Measurements from ENCODE around the gene FLNB. TPM values are rescaled to one million over a fixed set of nuclear protein-coding genes. Genes with fewer than 3 reads are reported as not detected.

Gene FLNB
- total RNA-seq, 4 donors from 2014 or later, result 265 to 345 (median 277) TPM

DNA sequence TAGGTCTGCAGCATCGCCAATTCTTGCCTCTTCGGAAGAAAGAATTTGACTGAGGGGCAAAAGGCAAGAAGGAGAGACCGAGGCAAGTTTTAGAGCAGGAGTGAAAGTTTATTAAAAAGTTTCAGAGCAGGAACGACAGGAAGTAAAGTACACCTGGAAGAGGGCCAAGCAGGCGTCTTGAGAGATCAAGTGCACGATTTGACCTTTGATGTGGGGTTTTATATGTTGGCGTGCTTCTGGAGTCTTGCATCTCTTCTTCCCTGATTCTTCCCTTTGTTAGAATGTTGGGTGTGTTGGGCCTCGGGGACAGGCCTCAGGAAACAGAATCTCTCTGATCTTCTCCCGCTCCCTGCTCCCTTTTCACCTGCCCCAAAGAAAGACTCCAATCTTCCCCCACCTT is 40.6 kb upstream of the FLNB start:
- WGBS, 2 donors, result 73% methylated on average over 9 of the region's 9 CpGs
- no peak overlapping the region for H3K27ac ChIP-seq
- no peaks in the 10 kb centered on the region for H3K36me3 ChIP-seq
- TF ChIP-seq POLR2A (IDR thresholded peaks at IDR 0.05) (no peak), EP300 (IDR thresholded peaks at IDR 0.05) (no peak)
- TF ChIP-seq, protein P1, sequence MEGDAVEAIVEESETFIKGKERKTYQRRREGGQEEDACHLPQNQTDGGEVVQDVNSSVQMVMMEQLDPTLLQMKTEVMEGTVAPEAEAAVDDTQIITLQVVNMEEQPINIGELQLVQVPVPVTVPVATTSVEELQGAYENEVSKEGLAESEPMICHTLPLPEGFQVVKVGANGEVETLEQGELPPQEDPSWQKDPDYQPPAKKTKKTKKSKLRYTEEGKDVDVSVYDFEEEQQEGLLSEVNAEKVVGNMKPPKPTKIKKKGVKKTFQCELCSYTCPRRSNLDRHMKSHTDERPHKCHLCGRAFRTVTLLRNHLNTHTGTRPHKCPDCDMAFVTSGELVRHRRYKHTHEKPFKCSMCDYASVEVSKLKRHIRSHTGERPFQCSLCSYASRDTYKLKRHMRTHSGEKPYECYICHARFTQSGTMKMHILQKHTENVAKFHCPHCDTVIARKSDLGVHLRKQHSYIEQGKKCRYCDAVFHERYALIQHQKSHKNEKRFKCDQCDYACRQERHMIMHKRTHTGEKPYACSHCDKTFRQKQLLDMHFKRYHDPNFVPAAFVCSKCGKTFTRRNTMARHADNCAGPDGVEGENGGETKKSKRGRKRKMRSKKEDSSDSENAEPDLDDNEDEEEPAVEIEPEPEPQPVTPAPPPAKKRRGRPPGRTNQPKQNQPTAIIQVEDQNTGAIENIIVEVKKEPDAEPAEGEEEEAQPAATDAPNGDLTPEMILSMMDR (IDR thresholded peaks at IDR 0.05), result no peak
- no peak for DNase-seq (ENCODE audit: low spot score in 2 of 2)
- peaks cover 0 to 8% (median 4%) of the 10 kb centered on the region in 4 donors for H3K4me1 ChIP-seq
- H3K9me3 ChIP-seq, result no peaks in the 10 kb centered on the region
- H3K27me3 ChIP-seq, result no peaks in the 10 kb centered on the region
- no peak overlapping the region for H3K4me3 ChIP-seq

DNA sequence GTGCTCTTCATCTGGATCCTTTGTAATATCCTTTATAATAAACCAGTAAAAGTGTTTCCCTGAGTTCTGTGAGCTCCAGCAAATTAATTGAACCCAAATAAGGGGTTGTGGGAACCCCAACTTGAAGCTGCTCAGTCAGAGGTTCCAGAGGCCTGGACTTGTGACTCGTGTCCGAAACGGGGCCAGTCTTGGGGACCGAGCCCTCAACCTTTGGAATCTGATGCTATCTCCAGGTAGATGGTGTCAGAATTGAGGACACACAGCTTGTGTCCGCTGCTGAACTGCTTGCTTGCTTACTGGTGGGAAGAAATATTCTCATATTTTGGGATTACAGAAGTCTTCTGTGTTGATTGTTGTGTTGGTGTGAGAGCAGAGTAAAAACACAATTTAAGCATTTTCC is 39.7 kb upstream of the FLNB start:
- Histone ChIP-seq H3K4me3 (no peak overlapping the region), H3K27me3 (no peaks in the 10 kb centered on the region), H3K9me3 (no peaks in the 10 kb centered on the region), H3K27ac (no peak overlapping the region), H3K36me3 (no peaks in the 10 kb centered on the region), H3K4me1 (peaks cover 0 to 13% (median 6%) of the 10 kb centered on the region in 4 donors)
- TF ChIP-seq POLR2A (IDR thresholded peaks at IDR 0.05) (no peak), EP300 (IDR thresholded peaks at IDR 0.05) (no peak)
- TF ChIP-seq, protein P1 (IDR thresholded peaks at IDR 0.05), result no peak
- DNase-seq (ENCODE audit: low spot score in 2 of 2), result no peak
- 94 to 95% methylated on average over 5 of the region's 5 CpGs for WGBS, 2 donors

DNA sequence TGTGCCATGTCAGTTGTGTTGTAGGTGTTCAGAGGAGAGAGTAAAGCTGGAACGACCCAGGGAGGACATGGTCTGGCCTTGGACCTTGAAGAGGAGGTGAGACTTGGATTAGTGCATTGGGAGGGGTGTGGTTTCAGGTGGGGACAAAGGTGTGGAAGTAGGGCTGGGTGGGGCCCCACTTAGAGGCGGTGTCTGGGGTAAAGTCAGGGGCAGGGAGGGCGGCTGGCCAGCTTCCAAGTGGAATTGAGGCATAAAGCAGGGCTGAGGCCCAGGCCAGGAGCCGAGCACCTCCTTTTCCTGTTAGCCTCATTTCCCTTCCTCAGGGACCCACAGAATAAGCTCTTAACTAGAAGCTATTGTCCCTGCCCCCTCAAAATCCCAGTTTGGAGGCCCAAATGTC is 36.2 kb upstream of the FLNB start:
- Histone ChIP-seq H3K36me3 (no peaks in the 10 kb centered on the region), H3K9me3 (no peaks in the 10 kb centered on the region), H3K27ac (peak overlapping the region in 3 of 4 donors; percentile 53 to 65 (median 56)), H3K27me3 (no peaks in the 10 kb centered on the region), H3K4me3 (no peak overlapping the region), H3K4me1 (peaks cover 0 to 24% (median 6%) of the 10 kb centered on the region in 4 donors)
- TF ChIP-seq, protein P1 (IDR thresholded peaks at IDR 0.05), result no peak
- TF ChIP-seq EP300 (IDR thresholded peaks at IDR 0.05), result no peak
- TF ChIP-seq POLR2A (IDR thresholded peaks at IDR 0.05), result no peak
- DNase-seq (ENCODE audit: low spot score in 2 of 2), result no peak
- 54 to 61% methylated on average over 4 of the region's 4 CpGs for WGBS, 2 donors

DNA sequence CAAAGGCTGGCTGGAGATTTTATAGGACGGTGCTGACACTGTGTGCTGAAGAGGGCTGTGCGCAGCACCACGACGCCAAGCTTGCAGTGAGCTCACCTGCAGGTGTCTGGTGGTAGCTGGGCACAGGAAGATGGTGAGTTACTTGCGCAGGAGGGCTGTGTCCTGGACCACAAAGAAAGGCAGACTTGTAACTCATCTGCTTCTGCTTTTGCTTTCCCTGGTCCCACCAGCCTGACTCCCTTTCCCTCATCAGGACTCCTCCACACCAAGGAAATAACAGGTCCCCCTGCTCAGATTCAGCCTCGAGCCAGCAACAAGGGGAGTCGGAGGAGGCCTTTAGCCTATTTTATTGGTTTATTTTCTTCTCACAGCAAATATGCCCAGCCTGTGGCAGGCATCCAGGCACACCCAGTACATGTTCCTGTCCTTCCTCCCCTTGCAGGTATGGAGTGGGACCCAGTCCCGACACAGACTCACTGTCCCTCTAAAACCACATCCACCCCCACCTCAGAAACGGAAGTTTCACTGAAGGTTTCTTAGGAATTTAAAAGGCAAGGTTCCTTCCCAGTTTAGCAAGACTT is 35.6 kb upstream of the FLNB start:
- Histone ChIP-seq H3K27me3 (no peaks in the 10 kb centered on the region), H3K4me3 (no peak overlapping the region), H3K27ac (peak overlapping the region in 3 of 4 donors; percentile 53 to 65 (median 56)), H3K4me1 (peaks cover 0 to 24% (median 6%) of the 10 kb centered on the region in 4 donors), H3K36me3 (no peaks in the 10 kb centered on the region), H3K9me3 (no peaks in the 10 kb centered on the region)
- no peak for DNase-seq (ENCODE audit: low spot score in 2 of 2)
- WGBS, 2 donors, result 52 to 62% methylated on average over 9 of the region's 9 CpGs
- TF ChIP-seq, protein P1 (IDR thresholded peaks at IDR 0.05), result no peak
- no peak for TF ChIP-seq EP300 (IDR thresholded peaks at IDR 0.05)
- TF ChIP-seq POLR2A (IDR thresholded peaks at IDR 0.05), result no peak

DNA sequence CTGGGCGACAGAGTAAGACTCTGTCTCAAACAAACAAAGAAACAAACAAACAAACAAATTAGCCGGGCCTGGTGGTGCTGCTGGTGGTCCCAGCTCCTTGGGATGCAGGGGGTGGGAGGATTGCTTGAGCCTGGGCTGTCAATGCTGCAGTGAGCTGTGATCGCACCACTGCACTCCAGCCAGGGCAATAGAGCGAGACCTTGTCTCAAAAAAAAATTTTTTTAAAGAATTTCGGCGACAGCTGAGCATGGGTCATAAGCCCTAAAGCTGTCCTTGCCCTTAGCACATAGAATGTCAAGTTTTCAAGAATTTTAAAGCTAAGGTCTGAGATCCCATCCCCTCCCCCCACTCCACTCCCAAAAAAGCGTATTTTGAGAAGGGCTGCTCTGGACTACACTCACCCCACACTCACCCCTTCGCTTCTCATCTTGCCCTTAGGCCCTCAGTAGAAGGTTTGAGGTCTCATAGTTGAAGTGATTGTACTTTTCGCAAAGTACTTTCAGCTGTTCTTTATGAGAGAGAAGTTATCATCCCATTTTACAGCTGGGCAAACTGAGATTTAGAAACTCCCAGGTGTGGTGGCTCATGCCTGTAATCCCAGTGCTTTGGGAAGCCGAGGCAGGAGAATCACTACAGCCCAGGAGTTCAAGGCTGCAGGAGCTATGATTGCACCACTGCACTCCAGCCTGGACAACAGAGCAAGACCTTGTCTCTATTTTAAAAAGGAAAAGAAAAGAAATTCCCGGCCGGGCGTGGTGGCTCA is 34.3 kb upstream of the FLNB start:
- no peak for DNase-seq (ENCODE audit: low spot score in 2 of 2)
- 93% methylated on average over 13 of the region's 13 CpGs for WGBS, 2 donors
- H3K4me3 ChIP-seq, result no peak overlapping the region
- H3K9me3 ChIP-seq, result no peaks in the 10 kb centered on the region
- peak overlapping the region in 1 of 4 donors; percentile 68 for H3K27ac ChIP-seq
- H3K36me3 ChIP-seq, result no peaks in the 10 kb centered on the region
- no peaks in the 10 kb centered on the region for H3K27me3 ChIP-seq
- TF ChIP-seq, protein P1 (IDR thresholded peaks at IDR 0.05), result no peak
- TF ChIP-seq POLR2A (IDR thresholded peaks at IDR 0.05) (no peak), EP300 (IDR thresholded peaks at IDR 0.05) (no peak)
- H3K4me1 ChIP-seq, result peaks cover 0 to 26% (median 6%) of the 10 kb centered on the region in 4 donors
